ENCODE measurements around the gene CSF3R.

CSF3R gene

DNA sequence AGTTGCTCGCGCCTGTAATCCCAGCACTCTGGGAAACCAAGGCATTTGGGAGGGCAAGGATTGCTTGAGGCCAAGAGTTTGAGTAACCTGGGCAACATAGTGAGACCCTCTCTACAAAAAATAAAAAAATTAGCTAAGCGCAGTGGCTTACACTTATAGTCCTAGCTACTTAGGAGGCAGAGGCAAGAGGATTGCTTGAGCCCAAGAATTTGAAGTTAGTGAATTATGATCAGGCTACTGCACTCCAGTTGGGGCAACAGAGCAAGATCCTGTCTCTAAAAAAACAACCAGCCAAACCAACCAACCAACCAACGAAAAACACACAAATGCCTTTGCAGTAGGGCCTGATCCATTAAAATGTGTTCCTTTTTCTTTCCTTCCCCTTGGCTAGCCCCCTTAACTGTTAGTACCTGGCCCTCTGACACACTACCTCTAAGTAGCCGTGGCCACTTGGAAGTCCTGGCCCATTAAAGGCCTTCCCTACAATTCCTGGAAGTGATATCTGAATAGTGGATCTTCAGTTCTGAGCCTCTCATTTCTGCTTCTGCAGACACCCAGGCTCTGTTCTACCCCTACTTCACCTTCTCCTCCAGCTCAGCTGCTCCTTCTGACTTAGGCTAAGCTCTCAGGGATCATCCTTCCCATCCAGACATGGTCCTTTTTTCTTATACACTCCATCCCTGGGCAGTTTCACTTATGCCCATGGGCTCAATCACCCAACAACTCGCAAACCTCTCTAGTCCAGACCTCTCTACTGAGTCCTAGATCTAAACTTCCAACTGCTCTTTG lies 28.9 kb downstream of the CSF3R start:
- DNase-seq, result no peak

DNA sequence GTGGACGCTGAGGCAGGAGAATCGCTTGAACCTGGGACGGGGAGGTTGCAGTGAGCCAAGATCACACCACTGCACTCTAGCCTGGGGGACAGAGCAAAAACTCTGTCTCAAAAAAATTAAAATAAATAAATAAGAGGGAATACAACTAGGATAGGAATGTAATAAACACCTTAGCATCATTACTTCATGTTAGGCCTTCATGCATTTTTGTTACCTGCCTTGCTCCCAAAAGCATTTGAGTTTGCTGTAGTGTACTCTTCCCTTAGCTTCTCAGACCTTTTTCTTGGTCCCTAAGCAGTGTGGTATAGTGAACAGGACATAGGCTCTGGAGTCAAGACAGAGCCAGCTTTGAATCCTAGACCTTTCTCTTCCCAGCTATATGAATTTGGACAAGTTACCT lies 29.7 kb downstream of the CSF3R start:
- DNase-seq, result no peak

DNA sequence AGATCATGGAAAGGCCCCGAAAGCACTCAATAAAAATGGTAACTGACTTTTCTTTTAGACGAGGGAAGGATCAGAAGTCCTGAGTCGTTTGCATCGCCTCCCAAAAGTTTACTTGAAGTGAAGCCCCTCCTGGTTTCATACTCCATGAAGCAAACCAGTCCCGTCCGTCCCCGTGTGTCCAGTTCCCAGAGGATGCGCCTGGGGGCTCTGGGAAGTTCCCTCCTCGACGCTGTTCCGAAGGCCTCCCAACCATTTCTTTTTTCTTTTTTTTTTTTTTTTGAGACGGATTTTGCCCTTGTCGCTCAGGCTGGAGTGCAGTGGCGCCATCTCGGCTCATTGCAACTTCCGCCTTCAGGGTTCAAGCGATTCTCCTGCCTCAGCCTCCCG lies 31.8 kb downstream of the CSF3R start:
- no peak for DNase-seq

DNA sequence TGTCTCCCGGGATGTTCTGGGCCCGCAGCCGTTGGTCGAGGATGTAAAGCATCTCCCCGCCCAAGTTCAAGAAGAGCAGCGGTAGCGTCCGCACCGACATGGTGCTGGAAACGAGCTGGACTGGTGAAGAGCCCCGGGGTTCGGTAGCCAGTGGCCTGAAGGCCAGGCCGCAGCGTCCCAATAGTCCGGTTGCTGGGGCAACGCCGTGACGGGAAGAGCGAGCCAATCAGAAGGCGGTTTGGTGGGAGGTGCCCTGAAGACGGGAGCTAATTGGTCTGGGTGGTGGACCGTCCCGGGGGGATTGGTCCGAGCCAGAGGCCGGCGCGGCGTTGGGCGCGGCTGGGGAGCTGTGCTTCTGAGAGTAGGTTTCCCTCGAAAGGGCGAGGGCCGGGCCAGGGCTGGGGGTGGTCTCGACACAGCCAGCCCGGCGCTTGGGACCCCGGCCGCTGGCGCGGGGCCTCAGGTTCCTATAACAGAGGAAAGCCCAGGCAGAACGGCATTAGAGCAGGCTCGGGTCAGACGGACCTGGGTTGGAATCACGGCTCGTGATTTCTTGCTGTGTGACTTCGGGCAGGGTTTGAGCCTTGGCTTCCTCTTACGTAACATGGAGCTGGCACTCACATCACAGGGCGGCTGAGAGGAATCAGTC lies 32.3 kb downstream of the CSF3R start, which contains the start of gene OSCP1:
TSS of gene OSCP1 (minus strand) at position 182 of the 649 bp plus-strand sequence. CDS start at position 100, 82 bp downstream.
- DNase-seq, result peak; percentile 92

DNA sequence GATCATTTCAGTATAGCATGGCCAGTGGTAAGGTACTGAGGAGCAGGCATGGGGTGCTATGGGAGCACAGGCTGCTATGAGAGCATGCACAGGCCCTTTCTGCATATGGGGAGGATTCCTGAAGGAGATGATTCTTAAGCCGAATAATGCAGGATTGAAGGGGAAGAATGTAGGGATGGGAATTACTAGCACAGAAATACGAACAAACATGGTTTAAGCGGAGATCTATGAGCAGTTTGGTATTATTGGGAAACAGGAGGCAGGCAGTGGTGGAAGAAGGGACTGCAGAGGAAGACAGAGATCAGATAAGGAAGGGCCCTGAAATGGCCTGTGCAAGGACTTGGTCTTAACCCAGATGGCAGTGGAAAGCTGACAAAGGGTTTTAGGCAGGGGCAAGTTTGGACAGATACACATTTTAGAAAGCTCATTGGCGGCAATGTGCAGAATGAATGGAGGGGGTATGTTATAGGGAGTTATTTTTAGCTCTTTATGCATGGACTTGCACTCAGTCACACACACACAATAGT lies 34.1 kb downstream of the CSF3R start:
- DNase-seq, result no peak

DNA sequence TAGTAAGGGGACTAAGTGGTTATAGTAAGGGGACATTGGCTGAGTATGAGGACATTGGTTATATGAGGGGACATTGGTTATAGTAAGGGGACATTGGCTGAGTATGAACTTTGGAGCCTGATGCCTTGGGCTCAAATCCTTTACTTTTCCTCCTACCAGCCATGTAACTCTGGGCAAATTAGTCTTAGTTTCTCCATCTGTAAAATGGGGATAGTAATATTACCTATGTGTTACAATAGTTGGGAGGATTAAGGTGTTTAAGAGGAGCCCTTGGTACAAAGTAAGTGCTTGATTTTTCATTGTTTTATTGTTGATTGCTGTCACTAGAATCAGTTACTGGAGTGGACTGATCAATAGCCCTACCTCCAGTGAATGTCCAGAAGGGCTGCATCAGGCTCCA lies 35.3 kb downstream of the CSF3R start:
- no peak for DNase-seq

DNA sequence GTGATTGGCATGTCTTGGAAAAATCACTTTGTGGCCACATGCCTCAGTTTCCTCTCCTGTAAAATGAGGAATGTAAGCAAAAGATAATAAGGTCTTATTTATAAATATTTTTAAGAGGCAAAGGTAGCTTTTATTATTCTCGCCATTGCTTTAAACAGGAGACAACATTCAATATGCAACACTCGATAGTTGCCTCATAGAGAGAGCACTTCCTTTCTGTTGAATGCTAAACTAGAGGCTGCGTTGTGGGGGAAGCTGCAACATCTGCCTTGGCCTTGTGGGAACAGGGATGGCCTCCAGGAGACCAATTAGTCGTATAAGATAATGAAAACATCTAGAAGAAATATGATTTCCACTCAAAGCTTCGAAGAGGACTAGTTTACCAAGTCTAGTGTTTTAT lies 36.0 kb downstream of the CSF3R start:
- no peak for DNase-seq

DNA sequence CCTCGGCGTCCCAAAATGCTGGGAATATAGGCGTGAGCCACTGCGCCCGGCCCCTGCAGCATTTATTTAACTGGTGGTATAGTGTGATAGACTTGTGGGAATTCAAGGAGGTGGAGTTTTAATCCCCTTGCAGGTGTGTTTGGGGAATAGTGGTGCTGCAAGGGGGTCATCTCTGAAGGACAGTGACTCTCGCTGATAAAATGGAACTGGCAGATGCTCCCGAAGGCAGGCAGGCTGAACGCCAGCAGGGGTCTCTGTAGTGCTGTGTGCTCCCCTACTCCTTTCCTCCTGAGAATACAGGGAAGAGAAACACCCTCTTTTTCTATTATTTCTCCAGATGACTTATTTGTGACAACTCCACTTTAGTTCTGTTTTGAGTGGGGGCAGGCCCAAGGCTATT lies 36.4 kb downstream of the CSF3R start:
- no peak for DNase-seq

DNA sequence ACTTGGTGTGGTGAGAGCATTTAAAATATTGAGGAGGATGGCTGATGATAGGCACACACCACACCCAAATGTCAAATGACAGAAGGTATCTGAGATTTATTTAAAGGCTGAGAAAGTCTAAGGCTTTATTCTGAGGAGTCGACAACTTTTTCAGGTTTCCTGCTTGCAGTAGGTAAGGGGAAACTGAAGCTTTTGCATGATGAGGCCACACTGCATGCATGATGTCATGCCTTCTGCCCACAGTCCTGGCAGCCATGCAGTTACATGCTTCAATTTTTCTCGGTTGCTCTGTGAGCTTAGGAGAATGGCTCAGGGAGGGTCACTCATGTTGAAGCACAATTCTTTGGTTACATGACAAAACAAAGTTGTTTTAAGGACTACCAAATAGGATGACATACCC lies 39.4 kb downstream of the CSF3R start:
- no peak for DNase-seq

DNA sequence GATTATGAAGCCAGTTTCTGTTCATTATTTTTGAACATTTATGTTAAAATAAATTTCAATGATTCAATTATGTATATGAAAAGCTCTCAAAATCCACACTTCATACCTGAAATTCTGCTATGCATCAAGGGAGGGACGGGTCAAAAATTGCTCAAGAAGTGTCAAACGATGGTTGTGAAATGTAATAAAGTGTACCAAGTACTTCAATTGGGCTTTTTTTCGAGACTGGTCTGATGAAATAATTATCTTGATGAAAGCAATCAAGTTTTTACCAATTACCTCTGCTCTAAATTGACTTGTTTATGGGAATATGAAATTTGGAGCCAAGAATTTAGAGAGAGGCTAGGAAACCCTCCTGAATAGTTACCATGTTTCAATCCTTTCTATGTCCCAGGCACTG lies 40.4 kb downstream of the CSF3R start:
- no peak for DNase-seq

DNA sequence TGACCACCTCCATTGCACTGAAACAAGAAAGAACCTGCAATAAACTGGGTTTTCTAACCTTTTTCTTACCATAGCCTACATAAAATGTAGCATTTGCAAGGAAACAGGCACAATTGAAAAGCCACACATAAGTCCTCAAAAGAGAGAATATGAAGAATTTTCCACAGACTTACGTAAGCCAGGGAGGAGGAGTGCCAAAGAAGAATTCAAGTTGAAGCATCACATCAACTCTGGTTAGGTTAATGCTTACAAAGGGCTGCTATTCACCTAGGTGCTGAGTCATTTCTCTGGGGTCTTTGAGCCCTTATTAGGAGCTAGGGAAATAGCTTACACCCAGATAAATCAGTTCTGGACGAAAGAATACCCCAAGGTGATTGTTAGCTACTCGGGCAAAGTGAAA lies 42.1 kb downstream of the CSF3R start:
- no peak for DNase-seq

DNA sequence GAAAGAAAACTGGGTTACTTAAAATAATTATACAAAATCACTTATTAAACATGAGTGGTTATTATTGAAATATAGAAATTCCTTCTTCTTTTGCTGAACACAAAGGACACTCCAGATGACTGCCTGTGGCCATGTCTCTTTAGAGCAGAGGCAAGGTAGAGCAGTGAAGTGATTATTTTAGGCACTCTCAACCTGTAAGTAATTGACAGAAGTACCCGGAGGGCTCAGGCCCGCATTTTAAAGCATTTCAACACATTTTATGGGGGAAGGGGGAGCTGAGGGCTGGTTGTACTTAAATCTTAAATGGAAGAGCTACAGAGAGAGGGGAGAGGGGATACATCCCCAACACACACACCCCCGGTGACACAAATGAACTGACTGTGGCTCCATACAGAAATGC lies 42.7 kb downstream of the CSF3R start:
- no peak for DNase-seq

DNA sequence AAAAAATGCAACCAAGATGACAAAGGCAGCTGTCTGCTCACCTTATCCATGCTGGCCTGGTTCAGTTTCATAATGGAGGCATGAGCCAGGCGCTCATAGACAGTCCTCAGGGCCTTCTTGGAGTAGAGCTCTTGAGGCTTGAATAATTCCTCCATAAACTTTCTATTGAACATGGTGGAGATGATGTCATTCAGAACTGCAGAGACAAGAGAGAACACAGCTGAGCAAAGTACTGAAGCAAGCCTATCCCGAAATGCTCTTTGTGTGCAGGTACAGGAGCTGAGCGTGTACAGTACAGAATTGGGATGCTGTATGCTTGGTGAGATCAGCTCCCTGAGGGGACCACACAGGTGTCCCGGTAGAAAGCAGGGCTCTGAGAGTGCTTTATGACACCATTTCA lies 44.0 kb downstream of the CSF3R start:
- no peak for DNase-seq

DNA sequence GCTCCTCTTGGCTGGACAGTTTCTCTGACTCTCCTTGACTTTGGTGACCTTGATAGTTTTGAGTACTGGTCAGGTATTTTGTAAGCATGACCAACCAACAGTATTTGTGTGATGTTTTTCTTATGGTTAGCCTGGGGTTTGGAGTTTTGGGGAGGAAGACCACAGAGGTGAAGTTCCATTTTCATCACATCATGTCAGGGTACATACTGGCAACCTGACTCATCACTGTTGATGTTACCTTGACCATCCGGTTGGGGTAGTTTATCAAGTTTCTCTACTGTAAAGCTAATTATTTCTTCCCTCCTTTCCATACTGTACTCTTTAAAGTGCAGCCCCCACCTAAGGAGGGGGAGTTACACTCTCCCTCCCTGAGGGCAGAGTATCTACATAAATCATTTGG lies 45.9 kb downstream of the CSF3R start:
- DNase-seq, result no peak

DNA sequence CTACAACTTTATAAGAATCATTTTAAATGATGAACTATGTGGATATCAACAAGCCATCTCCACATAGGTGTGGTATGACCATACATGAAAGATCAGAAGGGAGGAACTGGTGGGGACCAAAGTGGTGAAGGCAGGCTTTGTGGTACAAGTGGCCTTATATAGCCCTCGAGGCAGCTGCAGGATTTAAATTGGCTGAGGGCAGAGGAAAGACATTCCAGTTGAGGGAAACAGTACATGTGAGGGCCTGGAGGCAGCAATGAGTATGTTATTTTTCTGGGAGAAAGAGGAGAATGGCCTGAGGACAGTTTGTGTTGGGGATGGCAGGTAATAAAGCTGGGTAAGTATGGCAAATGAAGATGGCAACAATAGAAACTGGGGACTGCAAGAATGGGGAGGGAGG lies 49.6 kb downstream of the CSF3R start:
- no peak for DNase-seq

DNA sequence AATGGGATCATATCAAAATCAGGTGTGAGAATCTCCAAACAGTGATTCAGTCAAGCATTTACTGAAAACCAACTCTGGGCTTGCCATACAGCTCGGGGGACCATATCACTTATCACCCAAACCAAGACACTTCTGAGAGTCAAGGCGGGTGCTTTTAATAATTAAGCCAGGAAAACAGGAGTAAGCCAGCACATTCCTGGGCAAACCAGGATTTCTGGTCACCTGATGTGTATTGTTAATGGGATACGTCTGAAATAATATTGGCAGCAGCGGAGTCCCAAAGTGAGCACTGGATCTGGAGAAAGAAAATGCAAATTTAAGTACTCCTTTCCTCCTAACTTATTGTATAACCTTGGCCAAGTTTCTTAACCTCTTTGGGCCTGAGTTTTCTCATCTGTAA lies 50.1 kb downstream of the CSF3R start:
- no peak for DNase-seq

DNA sequence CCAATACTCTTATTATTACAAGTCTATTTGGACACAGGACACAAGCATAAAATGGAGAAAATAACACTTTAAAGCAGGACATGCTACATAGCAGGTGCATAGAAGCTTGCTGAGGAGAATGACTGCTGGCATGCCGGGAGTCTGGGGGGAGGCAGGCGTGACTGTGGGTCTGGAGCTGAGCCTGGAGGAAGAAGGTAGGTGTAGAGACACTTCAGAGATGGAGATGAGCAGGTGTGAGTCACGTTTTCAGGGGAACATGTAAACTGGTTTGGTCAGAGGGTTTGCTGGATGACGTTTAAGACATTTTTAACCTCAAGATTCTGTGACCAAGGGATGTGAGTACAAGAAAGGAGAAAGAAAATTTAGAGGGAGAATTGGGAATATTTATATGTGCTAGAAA lies 56.9 kb downstream of the CSF3R start:
- no peak for DNase-seq

DNA sequence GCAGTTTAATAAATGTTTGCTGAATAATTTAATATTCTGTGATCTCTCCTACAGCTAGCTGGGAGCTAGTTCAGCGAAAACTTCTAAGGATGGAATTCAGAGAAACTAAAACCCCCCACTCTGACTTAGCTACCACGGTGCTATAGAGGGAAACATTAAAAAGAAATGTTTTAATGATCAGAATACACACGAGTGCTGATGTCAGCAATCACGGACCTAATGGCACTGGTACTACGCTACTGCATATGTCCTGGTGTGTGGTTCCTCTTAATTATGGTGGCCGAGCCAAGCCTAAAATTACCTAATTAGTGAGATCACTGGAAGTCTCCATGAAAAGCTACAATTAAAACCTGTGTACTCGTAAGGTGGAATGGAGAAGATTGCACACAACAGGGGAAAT lies 61.1 kb downstream of the CSF3R start:
- no peak for DNase-seq

DNA sequence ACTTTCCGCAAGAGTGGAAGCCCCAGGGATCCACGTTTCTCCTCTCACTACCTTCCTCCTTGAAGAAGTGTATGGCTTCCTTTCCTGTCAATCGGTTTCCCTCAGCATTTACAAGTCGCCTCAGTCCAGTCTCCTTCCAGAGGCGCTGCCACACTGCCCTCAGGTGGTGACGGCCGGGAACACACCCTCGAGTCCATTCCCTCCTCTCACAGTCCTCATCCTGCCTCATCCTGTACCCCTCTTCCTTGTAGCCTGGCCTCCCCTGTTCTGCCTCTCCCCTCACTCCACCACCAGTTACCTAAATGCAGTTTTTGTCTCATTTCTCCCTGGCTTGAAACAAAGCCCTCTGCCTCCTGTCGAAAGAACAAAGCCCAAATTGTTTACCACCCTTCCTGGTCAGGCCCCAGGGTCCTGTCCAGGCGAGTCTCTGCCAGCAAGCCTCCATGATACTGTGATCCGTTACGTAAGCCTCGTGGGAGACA lies 61.8 kb downstream of the CSF3R start:
- peak; percentile 88 for DNase-seq

DNA sequence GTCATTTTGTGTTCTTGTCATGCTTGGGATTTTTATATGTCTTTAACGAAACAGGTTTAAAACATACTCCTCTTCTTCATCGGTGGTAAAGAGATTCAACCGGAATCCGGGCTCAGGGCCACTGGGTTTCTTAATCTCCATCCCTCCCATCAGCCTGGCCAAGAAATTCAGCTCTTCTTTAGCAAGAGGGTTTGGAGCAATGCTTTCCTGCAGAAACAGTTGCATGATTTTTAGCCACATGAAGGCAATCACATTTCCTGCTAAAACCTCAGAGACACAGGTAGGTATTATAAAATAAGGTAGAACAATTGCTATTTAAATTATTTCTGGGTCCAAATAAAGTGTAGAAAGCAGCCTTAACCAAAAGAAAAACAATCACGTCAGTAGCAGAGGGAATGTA lies 62.3 kb downstream of the CSF3R start:
- DNase-seq, result no peak

DNA sequence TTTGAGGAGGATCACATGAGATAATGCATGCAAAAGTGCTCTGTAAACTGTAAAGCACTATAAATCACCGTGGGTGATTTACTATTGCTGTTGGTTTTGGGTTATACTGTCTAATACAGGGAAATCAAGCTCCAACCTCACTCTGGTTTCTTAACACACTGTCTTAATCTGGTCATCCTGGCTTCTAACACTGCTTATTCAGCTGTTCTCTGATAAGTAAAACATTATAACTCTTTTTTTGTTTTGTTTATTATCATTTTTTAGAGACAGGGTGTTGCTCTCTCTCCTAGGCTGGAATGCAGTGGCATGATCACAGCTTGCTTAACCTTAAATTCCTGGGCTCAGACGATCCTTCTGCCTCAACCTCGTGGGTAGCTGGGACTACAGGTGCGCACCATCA lies 63.1 kb downstream of the CSF3R start:
- no peak for DNase-seq

DNA sequence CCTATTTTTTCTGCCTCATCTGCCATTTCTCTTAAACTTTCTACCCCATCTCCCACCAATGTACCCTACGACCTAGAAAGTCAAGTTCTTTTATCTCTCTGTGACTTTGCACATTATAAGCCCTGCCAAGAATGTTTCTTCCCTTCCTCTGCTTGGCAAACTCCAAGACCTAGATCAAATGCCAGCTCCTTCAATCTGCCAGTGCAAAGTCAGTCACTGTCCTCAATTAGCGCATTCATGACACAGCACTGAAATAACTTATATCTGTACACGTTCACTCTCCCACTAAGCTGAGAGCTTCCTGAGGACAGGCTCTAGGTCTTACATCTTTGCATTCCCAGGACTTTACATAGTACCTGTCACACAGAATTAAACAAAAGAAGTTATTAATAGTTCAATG lies 63.6 kb downstream of the CSF3R start:
- no peak for DNase-seq

DNA sequence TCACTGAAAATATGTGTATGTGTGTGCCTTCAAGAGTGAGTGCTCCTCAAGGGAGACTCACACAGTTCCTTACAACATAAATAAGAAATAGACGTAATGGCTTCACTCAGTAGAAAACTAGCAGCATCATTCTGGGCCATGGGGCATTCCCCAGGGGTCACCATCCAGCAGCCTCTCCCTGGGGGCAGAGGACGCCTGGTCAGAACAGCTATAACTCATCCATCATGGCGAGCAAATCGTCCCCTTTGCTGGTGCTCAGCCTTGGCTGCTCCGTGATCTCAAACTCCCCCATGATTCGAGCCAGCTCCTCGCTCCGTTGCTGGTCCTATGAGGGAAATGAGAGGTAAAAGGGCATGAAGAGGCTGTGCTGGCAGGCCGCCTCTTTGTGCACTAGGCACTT lies 64.8 kb downstream of the CSF3R start:
- no peak for DNase-seq

Data from CD4-positive, alpha-beta T cell treated with Interleukin-21 for 1 hour (primary cell).